Measurements from ENCODE around the gene RGS19. TPM values are rescaled to one million over a fixed set of nuclear protein-coding genes. Genes with fewer than 3 reads are reported as not detected.

RGS19 gene
- total RNA-seq, 4 donors from 2014 or later = 15.6 to 44.5 (median 20.4) TPM

DNA sequence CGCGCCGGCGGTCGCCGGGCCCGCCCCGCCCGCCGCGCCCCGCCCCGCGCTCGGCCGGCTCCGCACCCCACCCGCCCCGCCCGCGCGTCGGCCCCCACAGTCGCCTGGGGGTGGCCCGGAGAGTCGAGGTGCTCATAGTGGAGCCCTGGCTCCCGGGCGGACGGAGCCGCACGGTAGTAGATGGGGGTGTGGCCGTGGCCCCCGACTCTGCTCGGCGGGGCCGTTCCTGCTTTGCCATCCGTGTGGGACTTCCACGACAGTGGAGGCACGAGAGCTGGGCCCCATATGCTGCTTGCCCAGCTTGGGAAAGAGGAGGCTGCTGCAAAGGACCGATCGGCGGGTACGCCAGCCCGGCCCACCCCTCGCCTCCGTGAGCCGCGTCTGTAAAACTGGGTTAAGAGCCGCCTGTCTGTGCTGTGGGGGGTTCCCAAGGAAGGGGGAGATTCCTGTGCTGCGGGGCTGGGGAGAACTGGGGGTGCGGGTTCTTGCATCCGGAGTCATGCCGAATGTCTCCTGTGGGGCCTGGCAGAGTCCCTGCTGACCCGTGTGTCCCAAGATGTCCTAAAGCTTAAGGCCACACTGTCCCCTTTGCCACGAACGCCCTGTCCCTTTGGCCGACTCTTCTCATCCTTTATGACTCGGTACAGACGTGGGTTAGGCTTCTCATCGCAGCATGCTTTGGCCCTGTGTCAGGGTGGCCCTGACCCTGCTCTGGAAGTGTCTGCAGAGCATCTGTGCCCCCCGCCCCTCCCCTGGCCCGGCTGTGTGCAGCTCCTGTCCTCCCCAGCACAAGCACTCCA is 895 bp upstream of the RGS19 start, which contains the start of gene OPRL1:
Gene OPRL1 (plus strand): TSS at position 70 of the 800 bp plus-strand sequence. CDS start 12,639 bp downstream, outside the sequence.
- TF ChIP-seq, protein P1, sequence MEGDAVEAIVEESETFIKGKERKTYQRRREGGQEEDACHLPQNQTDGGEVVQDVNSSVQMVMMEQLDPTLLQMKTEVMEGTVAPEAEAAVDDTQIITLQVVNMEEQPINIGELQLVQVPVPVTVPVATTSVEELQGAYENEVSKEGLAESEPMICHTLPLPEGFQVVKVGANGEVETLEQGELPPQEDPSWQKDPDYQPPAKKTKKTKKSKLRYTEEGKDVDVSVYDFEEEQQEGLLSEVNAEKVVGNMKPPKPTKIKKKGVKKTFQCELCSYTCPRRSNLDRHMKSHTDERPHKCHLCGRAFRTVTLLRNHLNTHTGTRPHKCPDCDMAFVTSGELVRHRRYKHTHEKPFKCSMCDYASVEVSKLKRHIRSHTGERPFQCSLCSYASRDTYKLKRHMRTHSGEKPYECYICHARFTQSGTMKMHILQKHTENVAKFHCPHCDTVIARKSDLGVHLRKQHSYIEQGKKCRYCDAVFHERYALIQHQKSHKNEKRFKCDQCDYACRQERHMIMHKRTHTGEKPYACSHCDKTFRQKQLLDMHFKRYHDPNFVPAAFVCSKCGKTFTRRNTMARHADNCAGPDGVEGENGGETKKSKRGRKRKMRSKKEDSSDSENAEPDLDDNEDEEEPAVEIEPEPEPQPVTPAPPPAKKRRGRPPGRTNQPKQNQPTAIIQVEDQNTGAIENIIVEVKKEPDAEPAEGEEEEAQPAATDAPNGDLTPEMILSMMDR (IDR thresholded peaks at IDR 0.05; ENCODE audit: low read depth) = no peak

DNA sequence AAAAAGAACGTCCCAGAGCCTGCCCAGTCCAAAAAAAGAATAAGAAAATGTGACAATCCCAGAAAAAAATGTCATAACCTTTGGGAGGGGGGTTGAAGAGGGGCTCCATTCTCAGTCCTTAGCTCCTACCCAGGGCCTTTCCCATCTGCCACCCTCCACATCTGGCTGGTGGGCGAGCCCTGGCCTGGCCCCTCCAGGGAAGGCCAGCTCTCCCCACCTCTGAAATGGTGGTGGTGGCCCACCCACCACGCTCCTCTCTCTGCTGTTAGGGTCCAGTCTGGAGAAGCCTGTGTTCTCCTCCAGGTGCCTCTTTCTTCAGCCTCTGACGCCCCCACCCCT is 415 bp downstream of the RGS19 start:
- TF ChIP-seq, protein P1 (IDR thresholded peaks at IDR 0.05; ENCODE audit: low read depth) = no peak

DNA sequence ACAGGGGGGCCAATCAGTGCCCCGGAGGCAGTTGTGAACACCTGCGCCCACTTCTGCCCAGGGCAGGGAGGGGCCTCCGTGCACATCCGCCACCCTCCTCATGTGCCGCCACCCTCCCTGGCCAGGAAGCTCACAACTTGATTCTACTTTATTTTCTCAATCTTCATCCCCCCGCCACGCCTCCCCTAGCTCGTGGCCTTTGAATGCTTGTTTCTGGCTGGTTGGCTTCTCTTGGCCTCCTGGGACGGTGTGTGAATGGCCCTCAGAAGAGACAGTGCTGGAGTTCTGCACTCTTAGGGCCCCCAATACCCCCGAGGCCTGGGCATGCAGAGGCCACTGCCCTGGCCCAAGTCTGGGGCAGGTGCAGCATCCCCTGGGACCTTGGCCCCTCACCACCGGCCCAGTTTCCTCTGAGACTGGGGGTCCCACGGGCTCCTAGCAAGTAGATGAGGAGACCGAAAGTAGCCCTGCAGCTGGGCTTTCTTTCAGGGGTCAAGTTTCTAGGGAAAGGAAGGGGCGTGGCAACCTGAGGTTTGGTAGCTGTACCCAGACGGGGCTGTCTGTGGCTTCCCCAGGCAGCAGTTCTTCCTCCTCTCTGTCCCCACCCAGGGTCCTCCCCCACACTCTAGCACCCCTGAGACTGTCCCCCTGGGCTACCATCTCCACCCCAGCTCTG is 1.3 kb downstream of the RGS19 start:
- TF ChIP-seq, protein P1 (IDR thresholded peaks at IDR 0.05; ENCODE audit: low read depth) = no peak

DNA sequence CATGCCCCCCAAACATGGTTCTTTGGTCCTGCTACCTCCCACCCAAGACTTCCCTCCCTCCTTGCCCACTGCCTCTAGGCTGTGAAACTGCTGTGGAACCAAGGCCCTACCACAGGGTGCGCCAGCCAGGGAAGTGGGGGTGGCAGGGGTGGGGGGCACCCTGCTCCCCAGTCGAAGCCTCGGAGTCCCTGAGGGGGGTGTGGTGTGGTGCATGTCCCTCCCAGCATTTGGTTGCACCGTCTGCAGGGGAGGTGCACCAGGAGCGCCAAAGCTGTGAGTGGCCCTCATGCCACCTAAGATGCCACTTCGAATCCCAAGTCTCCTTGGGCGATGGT is 1.8 kb downstream of the RGS19 start:
- TF ChIP-seq, protein P1 (IDR thresholded peaks at IDR 0.05; ENCODE audit: low read depth) = no peak

DNA sequence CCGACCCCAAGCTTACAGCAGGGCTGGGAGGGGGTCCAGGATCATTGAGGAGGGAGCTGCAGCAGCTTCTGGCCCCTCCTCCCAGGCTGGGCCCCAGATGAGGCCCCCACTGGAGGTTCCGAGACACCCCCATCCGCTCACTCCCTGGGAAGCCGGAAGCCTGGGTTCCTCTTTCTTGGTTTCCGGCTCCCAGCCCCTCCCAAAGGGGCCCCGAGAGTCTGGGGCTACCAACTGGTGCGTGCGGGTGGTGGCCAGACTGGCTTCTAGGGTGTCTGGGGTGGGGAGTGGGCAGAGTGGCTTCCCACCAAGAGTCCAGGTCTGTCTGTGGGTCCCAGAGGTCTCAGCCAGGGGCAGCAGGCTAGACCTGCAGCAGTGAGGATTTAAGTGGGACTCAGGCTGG is 2.2 kb downstream of the RGS19 start:
- TF ChIP-seq, protein P1 (IDR thresholded peaks at IDR 0.05; ENCODE audit: low read depth) = no peak

DNA sequence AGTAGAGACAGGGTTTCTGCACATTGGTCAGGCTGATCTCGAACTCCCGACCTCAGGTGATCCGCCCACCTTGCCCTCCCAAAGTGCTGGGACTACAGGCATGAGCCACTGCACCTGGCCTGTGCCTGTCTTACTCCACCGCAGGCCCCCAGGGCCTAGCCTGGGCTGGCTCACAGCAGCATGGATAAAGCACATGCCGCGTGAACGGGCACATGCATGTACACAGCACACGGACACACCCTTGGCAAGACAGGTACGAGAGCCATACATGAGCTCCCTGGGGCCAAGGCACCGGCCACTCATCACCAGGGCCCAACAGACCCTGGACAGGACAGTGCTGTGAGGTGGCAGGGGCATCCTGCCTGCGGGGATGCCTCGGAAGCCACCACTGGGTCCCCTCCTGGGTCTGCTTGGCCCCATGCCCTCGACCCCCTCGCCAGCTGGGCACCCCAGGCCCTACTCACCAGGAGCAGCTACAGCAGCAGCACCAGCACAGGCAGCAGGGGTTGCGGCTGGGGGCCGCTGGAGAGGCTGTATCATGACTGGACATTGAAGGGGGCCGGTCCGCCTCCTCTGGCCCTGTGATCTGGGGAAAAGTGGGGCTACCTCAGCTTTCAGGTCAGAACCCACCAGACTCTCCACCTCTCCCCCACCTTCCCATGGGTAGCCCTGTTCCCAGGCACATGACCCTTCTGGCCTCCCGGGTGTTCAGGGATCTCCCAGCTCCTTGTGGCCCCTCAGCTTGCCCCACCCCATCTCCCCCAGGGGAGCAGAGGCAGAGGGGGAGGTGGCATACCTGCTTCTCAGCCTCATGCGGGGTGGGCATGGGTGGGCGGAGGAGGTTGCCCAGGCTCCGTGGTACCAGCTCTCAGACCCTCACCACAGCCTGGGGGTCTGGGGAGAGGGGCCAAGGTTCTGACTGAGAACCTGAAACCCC is 3.0 kb downstream of the RGS19 start:
- TF ChIP-seq, protein P1 (IDR thresholded peaks at IDR 0.05; ENCODE audit: low read depth) = no peak

Measured in subcutaneous adipose tissue (tissue), 4 donors.